Measurements from ENCODE around the gene CTRB2. TPM values are rescaled to one million over a fixed set of nuclear protein-coding genes. Genes with fewer than 3 reads are reported as not detected.
"Not testable (repeated sequence)": the region's sequence is repeated elsewhere in the genome, so short reads cannot be mapped to it uniquely, and the experiment has no call there.

Gene CTRB2
- total RNA-seq, 1 donor from 2014 or later: not detected

GRCh38 chr16:75248142-75248535 is 41.2 kb upstream of the CTRB2 start:
- intact Hi-C loops (cut with micrococcal nuclease): no loop called here
- H3K4me1 Mint-ChIP-seq (ENCODE audit: low read depth): no peaks in the 10 kb centered on the region

DNA sequence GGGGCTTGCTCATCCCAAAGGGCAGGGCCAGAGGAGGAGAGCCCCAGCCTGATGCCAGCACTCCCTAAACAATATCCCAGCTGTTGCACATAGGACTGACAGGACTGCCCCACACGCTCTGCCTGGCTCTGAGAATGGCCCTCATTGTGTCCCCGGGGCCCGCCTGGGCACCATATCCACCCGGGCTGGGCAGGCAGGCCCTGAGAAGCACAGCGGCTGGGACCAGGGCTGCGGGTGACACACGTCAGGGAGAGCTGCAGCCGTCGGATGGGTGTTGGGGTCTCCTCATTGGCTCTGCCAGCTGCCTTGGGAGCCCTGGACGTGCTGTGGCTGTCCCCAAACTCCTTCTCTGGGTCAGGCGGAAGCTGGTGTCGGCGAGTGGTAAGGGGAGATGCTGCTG is 40.3 kb upstream of the CTRB2 start:
- Mint-ChIP-seq H3K9me3 (no peaks in the 10 kb centered on the region), H3K4me1 (ENCODE audit: low read depth) (no peaks in the 10 kb centered on the region), H3K36me3 (ENCODE audit: low read depth) (no peaks in the 10 kb centered on the region), H3K27me3 (ENCODE audit: insufficient read depth) (peaks cover 21% of the 10 kb centered on the region), H3K4me3 (no peak overlapping the region), H3K27ac (no peak overlapping the region)
- no peak for DNase-seq (ENCODE audit: low spot score)
- intact Hi-C loops (cut with micrococcal nuclease): no loop called here

More at GRCh38 chr16:75248142-75248535, 41.2 kb upstream of the CTRB2 start:
- no peak overlapping the region for H3K4me3 Mint-ChIP-seq
- H3K9me3 Mint-ChIP-seq: no peaks in the 10 kb centered on the region
- no peak overlapping the region for H3K27ac Mint-ChIP-seq
- no peak for DNase-seq (ENCODE audit: low spot score)
- peaks cover 28% of the 10 kb centered on the region for H3K27me3 Mint-ChIP-seq (ENCODE audit: insufficient read depth)
- H3K36me3 Mint-ChIP-seq (ENCODE audit: low read depth): no peaks in the 10 kb centered on the region

DNA sequence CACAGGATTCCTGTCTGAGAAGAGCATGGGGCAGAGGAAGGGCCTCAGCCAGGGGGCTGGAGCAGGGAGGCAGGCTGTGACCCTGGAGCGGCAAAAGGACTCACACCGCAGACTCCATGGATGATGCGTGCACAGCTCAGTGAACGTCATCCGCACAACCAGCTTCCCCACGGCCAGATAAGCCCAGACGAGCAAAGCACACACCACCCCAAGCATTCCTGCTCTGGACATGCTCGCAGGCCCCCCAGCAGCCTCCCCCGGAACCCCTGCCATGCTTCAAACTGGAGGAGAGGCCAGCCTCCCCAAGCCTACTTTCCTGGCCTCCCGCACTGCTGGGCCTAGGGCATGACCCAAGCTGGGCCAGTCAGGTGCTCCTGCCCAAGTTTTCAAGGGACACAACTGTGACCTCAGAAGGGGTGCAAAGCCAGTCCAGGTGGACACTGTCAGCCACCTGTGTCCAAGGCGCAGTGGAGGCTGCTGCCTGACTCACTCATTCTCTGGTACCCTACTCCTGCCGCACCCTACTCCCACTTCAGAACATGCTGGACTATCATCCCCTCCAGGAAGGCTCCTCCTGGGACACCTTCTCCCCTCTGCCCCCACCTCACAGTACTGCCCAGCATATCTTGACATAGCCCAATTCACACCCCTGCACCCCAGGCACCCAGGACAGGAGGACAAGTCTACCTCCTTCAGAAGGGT is 39.7 kb upstream of the CTRB2 start:
- no peak for DNase-seq (ENCODE audit: low spot score)
- intact Hi-C loops (cut with micrococcal nuclease): no loop called here
- H3K27me3 Mint-ChIP-seq (ENCODE audit: insufficient read depth): peaks cover 15% of the 10 kb centered on the region
- H3K4me1 Mint-ChIP-seq (ENCODE audit: low read depth): no peaks in the 10 kb centered on the region
- H3K27ac Mint-ChIP-seq: no peak overlapping the region
- no peaks in the 10 kb centered on the region for H3K36me3 Mint-ChIP-seq (ENCODE audit: low read depth)
- H3K9me3 Mint-ChIP-seq: no peaks in the 10 kb centered on the region
- H3K4me3 Mint-ChIP-seq: no peak overlapping the region

DNA sequence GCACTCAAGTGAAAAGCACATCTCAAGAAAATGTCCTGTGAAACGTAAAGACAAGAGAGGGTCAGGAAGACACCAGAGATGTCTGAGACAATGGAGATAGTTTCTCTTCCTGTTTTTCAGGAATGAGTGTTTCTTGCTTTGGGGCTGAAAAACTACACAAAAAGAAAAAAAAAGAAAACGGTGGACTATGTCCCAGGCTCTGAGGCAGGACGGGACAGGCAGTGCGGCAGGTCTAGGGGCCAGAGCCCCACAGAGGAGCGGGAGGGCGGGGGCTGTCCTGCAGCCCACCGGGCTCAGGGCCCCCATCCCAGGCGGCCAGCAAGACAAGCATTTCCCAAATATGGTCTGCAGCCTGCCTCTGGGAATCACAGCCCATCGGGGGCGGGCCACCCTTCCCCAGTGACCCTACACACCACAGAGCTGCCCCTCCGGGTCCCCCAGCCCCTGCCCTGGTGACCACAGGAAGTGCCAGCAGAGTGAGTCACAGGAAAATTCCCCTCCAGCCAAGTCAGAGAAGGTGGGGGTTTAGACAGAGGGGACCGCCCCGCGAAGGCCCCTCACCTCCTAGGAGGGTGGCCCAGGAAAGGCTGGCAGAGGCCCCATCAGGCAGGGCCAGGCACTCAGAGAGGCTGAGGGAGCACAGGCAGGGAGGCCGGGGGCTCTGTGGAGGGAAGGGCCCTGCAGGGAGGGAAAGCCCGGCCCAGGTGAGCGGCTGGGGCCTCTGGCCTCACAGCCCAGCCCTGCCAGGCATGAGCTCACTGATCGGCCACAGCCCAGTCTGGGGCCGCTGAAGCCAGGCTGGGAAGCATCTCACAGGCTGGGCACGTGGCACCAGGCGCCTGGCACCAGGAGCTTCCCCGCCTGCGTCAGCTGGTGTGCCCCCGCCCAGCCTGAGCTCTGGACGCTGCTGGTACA is 38.1 kb upstream of the CTRB2 start:
- Mint-ChIP-seq H3K27me3 (ENCODE audit: insufficient read depth) (peaks cover 9% of the 10 kb centered on the region), H3K4me1 (ENCODE audit: low read depth) (no peaks in the 10 kb centered on the region), H3K9me3 (no peaks in the 10 kb centered on the region), H3K36me3 (ENCODE audit: low read depth) (no peaks in the 10 kb centered on the region), H3K4me3 (no peak overlapping the region), H3K27ac (no peak overlapping the region)
- intact Hi-C loops (cut with micrococcal nuclease): no loop called here
- no peak for DNase-seq (ENCODE audit: low spot score)

DNA sequence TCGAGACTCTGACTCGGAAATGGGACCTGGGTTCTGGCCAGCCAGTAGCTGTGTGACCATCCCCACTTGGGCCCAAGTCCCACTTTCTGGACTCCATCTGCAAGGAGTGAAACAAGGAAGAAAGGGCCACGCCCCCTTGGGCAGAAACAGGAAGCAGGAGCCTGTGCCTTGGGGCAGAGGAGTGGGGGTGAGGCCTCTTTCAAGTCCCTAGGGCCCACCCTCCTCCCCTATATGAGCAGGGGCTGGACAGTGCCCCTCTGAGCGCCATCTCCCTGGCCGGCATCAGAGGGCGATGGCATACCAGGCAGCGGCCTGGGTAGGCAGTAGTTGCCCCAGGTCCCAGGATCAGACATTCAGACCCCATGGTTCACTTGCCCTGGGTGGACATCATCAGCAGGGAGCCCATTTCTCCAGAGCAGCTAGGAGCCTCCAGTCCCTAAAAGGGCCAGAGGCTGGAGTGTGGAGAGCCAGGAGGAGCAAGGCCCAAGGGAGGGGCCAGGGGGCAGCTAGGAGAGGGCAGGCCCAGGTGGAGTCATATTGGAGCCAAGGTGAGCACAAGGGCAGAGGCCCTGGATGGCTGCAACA is 37.4 kb upstream of the CTRB2 start:
- Mint-ChIP-seq H3K36me3 (ENCODE audit: low read depth) (no peaks in the 10 kb centered on the region), H3K4me3 (no peak overlapping the region), H3K27me3 (ENCODE audit: insufficient read depth) (peaks cover 9% of the 10 kb centered on the region), H3K9me3 (no peaks in the 10 kb centered on the region), H3K27ac (no peak overlapping the region), H3K4me1 (ENCODE audit: low read depth) (no peaks in the 10 kb centered on the region)
- DNase-seq (ENCODE audit: low spot score): no peak
- intact Hi-C loops (cut with micrococcal nuclease): no loop called here

DNA sequence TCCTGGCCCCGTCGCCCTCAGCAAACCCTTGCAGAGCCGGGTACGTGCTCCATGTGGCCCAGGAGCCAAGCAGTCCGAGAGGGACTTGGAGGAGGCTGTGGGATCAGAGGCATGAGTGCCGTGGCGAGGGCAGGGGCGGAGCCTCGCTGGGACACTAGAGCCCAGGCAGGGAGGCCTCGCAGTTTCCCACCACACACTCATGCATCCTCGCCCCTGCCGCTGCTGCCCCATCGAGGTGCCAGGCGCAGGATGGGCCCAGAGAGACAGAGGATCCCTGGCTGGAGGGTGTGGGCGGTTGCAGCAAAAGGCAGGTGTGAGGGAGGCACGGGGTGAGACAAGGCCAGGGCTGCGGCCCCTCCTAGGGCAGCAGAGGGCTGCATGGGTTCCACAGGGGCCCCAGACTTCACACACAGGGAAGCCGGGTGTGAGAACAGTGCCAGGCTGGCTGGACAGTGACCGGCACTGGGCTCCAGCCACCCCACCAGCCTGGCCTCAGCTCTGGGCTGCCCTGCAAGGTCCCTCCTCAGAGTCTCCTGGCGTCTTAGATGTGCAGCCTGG is 36.8 kb upstream of the CTRB2 start:
- no peak for DNase-seq (ENCODE audit: low spot score)
- Mint-ChIP-seq H3K36me3 (ENCODE audit: low read depth) (no peaks in the 10 kb centered on the region), H3K27me3 (ENCODE audit: insufficient read depth) (peaks cover 9% of the 10 kb centered on the region), H3K9me3 (no peaks in the 10 kb centered on the region), H3K27ac (no peak overlapping the region), H3K4me3 (no peak overlapping the region), H3K4me1 (ENCODE audit: low read depth) (no peaks in the 10 kb centered on the region)
- intact Hi-C loops (cut with micrococcal nuclease): no loop called here

- intact Hi-C loops (cut with micrococcal nuclease); H3K27ac Mint-ChIP-seq: not testable (repeated sequence)
These were observed 35.6 kb upstream of the CTRB2 start for GRCh38 chr16:75242436-75243078.

DNA sequence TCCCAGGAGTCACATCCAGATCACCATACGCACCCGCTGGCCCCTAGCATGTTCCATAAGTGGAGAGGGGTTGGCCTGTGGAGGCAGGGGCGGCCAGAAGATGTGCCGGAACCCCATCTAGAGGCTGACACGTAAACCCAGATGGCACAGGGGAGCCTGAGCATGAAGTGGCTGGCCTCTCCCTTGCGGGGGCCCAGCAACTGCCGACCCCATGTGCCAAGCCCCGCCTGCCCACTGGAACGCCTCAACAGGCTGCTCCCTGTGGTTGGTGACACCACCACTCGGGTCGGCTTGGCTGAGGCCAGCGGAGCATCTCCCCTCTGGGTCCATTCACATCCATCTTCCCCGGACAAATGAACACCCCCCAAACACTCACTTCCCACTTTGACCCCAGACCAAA is 35.0 kb upstream of the CTRB2 start:
- Mint-ChIP-seq H3K9me3 (no peaks in the 10 kb centered on the region), H3K27ac (no peak overlapping the region), H3K4me3 (no peak overlapping the region), H3K4me1 (ENCODE audit: low read depth) (no peaks in the 10 kb centered on the region), H3K36me3 (ENCODE audit: low read depth) (no peaks in the 10 kb centered on the region), H3K27me3 (ENCODE audit: insufficient read depth) (peaks cover 3% of the 10 kb centered on the region)
- intact Hi-C loops (cut with micrococcal nuclease): no loop called here
- DNase-seq (ENCODE audit: low spot score): no peak

More at GRCh38 chr16:75242436-75243078, 35.6 kb upstream of the CTRB2 start:
- H3K36me3 Mint-ChIP-seq (ENCODE audit: low read depth); DNase-seq (ENCODE audit: low spot score); H3K27me3 Mint-ChIP-seq (ENCODE audit: insufficient read depth); H3K4me1 Mint-ChIP-seq (ENCODE audit: low read depth); H3K9me3 Mint-ChIP-seq; H3K4me3 Mint-ChIP-seq: not testable (repeated sequence)

- Mint-ChIP-seq H3K4me1 (ENCODE audit: low read depth) (no peaks in the 10 kb centered on the region), H3K4me3 (no peak overlapping the region), H3K36me3 (ENCODE audit: low read depth) (no peaks in the 10 kb centered on the region), H3K27me3 (ENCODE audit: insufficient read depth) (peaks cover 3% of the 10 kb centered on the region), H3K27ac (no peak overlapping the region), H3K9me3 (no peaks in the 10 kb centered on the region)
- no peak for DNase-seq (ENCODE audit: low spot score)
- intact Hi-C loops (cut with micrococcal nuclease): no loop called here
These were observed 34.5 kb upstream of the CTRB2 start for GRCh38 chr16:75241412-75241811.

GRCh38 chr16:75240633-75241032 is 33.7 kb upstream of the CTRB2 start:
- intact Hi-C loops (cut with micrococcal nuclease): not testable (repeated sequence)

DNA sequence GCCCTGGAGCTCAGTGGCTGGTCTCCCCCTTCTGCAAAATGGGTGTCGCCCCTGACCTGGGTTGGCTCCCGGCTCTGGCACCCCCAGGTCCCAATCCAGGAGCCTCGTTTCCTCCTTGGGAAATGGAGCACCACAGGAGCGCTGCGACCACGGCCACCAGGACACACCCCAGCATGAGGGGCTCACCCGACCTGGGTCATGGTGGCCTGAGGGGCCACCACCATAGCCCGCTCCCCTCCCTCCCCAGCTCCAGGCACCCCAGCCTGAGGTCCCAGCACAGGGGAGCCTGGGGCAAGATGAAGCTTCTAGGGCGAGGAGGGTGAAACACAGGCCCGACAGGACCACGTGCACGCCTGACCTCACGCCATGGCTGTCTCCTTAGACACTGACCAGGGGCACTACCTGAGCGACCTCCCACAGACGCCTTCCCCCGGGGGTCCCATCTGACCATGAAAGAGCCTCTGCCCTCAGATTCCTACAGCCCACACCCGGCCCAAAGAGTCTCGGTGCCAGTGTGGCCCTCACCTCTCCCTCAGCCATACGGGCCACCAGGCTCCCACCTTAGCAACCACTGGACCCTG is 32.7 kb upstream of the CTRB2 start:
- Mint-ChIP-seq H3K36me3 (ENCODE audit: low read depth) (no peaks in the 10 kb centered on the region), H3K4me3 (no peak overlapping the region), H3K27me3 (ENCODE audit: insufficient read depth) (peaks cover 6% of the 10 kb centered on the region), H3K4me1 (ENCODE audit: low read depth) (no peaks in the 10 kb centered on the region), H3K9me3 (no peaks in the 10 kb centered on the region), H3K27ac (no peak overlapping the region)
- intact Hi-C loops (cut with micrococcal nuclease): no loop called here
- DNase-seq (ENCODE audit: low spot score): no peak

More at GRCh38 chr16:75240633-75241032, 33.7 kb upstream of the CTRB2 start:
- not testable (repeated sequence) for H3K27me3 Mint-ChIP-seq (ENCODE audit: insufficient read depth); H3K4me3 Mint-ChIP-seq; H3K27ac Mint-ChIP-seq; DNase-seq (ENCODE audit: low spot score); H3K36me3 Mint-ChIP-seq (ENCODE audit: low read depth); H3K9me3 Mint-ChIP-seq; H3K4me1 Mint-ChIP-seq (ENCODE audit: low read depth)

- no peak for DNase-seq (ENCODE audit: low spot score)
- intact Hi-C loops (cut with micrococcal nuclease): no loop called here
- H3K4me1 Mint-ChIP-seq (ENCODE audit: low read depth): no peaks in the 10 kb centered on the region
- H3K4me3 Mint-ChIP-seq: no peak overlapping the region
- no peak overlapping the region for H3K27ac Mint-ChIP-seq
- H3K9me3 Mint-ChIP-seq: no peaks in the 10 kb centered on the region
- H3K27me3 Mint-ChIP-seq (ENCODE audit: insufficient read depth): peaks cover 6% of the 10 kb centered on the region
- H3K36me3 Mint-ChIP-seq (ENCODE audit: low read depth): no peaks in the 10 kb centered on the region
These were observed 32.0 kb upstream of the CTRB2 start for GRCh38 chr16:75238853-75239541.
